ENCODE results near the gene HIP1.
A peak's percentile ranks its signal among the peaks of the same experiment; 100 is the strongest.

HIP1 gene

GRCh38 chr7:75743455-75743859 lies 4.7 kb upstream of the HIP1 start:
- peak; percentile 57 for DNase-seq (ENCODE audit: low read depth)
- TF ChIP-seq CTCF (IDR thresholded peaks at IDR 0.05; ENCODE audit: low read length, missing control alignments), result no peak
- no peak overlapping the region for H3K4me3 ChIP-seq (replicated peaks; ENCODE audit: low read depth, low read length)

GRCh38 chr7:75740846-75741497 lies 2.2 kb upstream of the HIP1 start:
- no peak for TF ChIP-seq CTCF (IDR thresholded peaks at IDR 0.05; ENCODE audit: low read length, missing control alignments)
- no peak overlapping the region for H3K4me3 ChIP-seq (replicated peaks; ENCODE audit: low read depth, low read length)
- DNase-seq (ENCODE audit: low read depth), result peak; percentile 43

- peak; percentile 67 for DNase-seq (ENCODE audit: low read depth)
- no peak for TF ChIP-seq CTCF (IDR thresholded peaks at IDR 0.05; ENCODE audit: low read length, missing control alignments)
- H3K4me3 ChIP-seq (replicated peaks; ENCODE audit: low read depth, low read length), result peak overlapping the region; percentile 71
These were observed 1.3 kb upstream of the HIP1 start for GRCh38 chr7:75739796-75740672.

GRCh38 chr7:75738975-75739795 lies 444 bp upstream of the HIP1 start:
- DNase-seq (ENCODE audit: low read depth), result peak; percentile 99
- H3K4me3 ChIP-seq (replicated peaks; ENCODE audit: low read depth, low read length), result peak overlapping the region; percentile 87
- TF ChIP-seq CTCF (IDR thresholded peaks at IDR 0.05; ENCODE audit: low read length, missing control alignments), result no peak

GRCh38 chr7:75737856-75738603 lies 711 bp downstream of the HIP1 start:
- TF ChIP-seq CTCF (IDR thresholded peaks at IDR 0.05; ENCODE audit: low read length, missing control alignments), result no peak
- peak overlapping the region; percentile 87 for H3K4me3 ChIP-seq (replicated peaks; ENCODE audit: low read depth, low read length)
- no peak for DNase-seq (ENCODE audit: low read depth)

All from fibroblast of pulmonary artery (primary cell).